H9 (cell line): ENCODE measurements around the gene GRK3. TPM values are rescaled to one million over a fixed set of nuclear protein-coding genes. Genes with fewer than 3 reads are reported as not detected.

Experiments
- DNase-seq: peaks from one replicate; pipeline ENCODE4 v3.0.0-alpha.2; 2017
- H2AFZ ChIP-seq: one replicate; pipeline ENCODE4 v1.6.1; 2013; ENCODE audit warnings: mild to moderate bottlenecking, low read length, control low read depth, moderate library complexity
- H2AK5ac ChIP-seq: 2 replicates; pipeline ENCODE4 v1.6.1; 2013; ENCODE audit warnings: low read length, control low read depth, mixed read lengths; ENCODE audit not compliant: insufficient read length
- H2BK120ac ChIP-seq: one replicate; pipeline ENCODE4 v1.6.1; 2013; ENCODE audit warnings: low read depth, mild to moderate bottlenecking, low read length, control low read depth, inconsistent platforms; ENCODE audit not compliant: poor library complexity, severe bottlenecking
- H2BK12ac ChIP-seq: 2 replicates; pipeline ENCODE4 v1.6.1; 2013; ENCODE audit warnings: low read length, control low read depth, mixed read lengths, low read depth; ENCODE audit not compliant: insufficient read length
- H2BK15ac ChIP-seq: 2 replicates; pipeline ENCODE4 v1.6.1; 2013; ENCODE audit warnings: low read depth, low read length, control low read depth
- H2BK20ac ChIP-seq: one replicate; pipeline ENCODE4 v1.6.1; 2013; ENCODE audit warnings: low read depth, mild to moderate bottlenecking, low read length, control low read depth, inconsistent platforms; ENCODE audit not compliant: poor library complexity, severe bottlenecking
- H2BK5ac ChIP-seq: 2 replicates; pipeline ENCODE4 v1.6.1; 2013; ENCODE audit warnings: low read length, control low read depth, mixed read lengths; ENCODE audit not compliant: insufficient read length
- H3K14ac ChIP-seq: 2 replicates; pipeline ENCODE4 v1.6.1; 2013; ENCODE audit warnings: low read length, control low read depth; ENCODE audit not compliant: insufficient read depth
- H3K18ac ChIP-seq: 2 replicates; pipeline ENCODE4 v1.6.1; 2013; ENCODE audit warnings: low read depth, mild to moderate bottlenecking, mixed read lengths, low read length, control low read depth; ENCODE audit not compliant: insufficient read length
- H3K23ac ChIP-seq: 2 replicates; pipeline ENCODE4 v1.6.1; 2013; ENCODE audit warnings: low read length, control low read depth, mixed read lengths, low read depth; ENCODE audit not compliant: insufficient read length
- H3K23me2 ChIP-seq: 2 replicates; pipeline ENCODE4 v1.6.1; 2013; ENCODE audit warnings: low read depth, mild to moderate bottlenecking, mixed read lengths, low read length, control low read depth; ENCODE audit not compliant: insufficient read length, poor library complexity, severe bottlenecking
- H3K27ac ChIP-seq: 2 replicates; pipeline ENCODE4 v1.5.1; 2013; ENCODE audit warnings: low read length, control low read depth, mixed read lengths, low read depth; ENCODE audit not compliant: insufficient read length
- H3K27me3 ChIP-seq: 2 replicates; pipeline ENCODE4 v1.6.1; 2013; ENCODE audit warnings: low read length, control low read depth, inconsistent platforms; ENCODE audit not compliant: insufficient read depth
- H3K4ac ChIP-seq: 2 replicates; pipeline ENCODE4 v1.6.1; 2013; ENCODE audit warnings: low read depth, mild to moderate bottlenecking, control low read depth, inconsistent platforms, low read length, moderate library complexity
- H3K4me1 ChIP-seq: 2 replicates; pipeline ENCODE4 v1.6.1; 2013; ENCODE audit warnings: low read length, control low read depth, inconsistent platforms; ENCODE audit not compliant: insufficient read depth
- H3K4me2 ChIP-seq: 2 replicates; pipeline ENCODE4 v1.6.1; 2013; ENCODE audit warnings: low read length, control low read depth, mixed read lengths; ENCODE audit not compliant: insufficient read length, insufficient read depth
- H3K56ac ChIP-seq: 2 replicates; pipeline ENCODE4 v1.6.1; 2013; ENCODE audit warnings: low read depth, mild to moderate bottlenecking, mixed read lengths, low read length, control low read depth; ENCODE audit not compliant: insufficient read length
- H3K79me1 ChIP-seq: 2 replicates; pipeline ENCODE4 v1.6.1; 2013; ENCODE audit warnings: low read depth, mild to moderate bottlenecking, moderate library complexity, low read length, control low read depth, inconsistent platforms; ENCODE audit not compliant: insufficient read depth, poor library complexity, severe bottlenecking
- H3K79me2 ChIP-seq: 2 replicates; pipeline ENCODE4 v1.6.1; 2013; ENCODE audit warnings: low read length, control low read depth, inconsistent platforms; ENCODE audit not compliant: insufficient read depth
- H3K9ac ChIP-seq: 2 replicates; pipeline ENCODE4 v1.6.1; 2013; ENCODE audit warnings: low read length, control low read depth, mixed read lengths; ENCODE audit not compliant: insufficient read length; ENCODE audit errors: extremely low read depth
- H3K9me3 ChIP-seq: one replicate; pipeline ENCODE4 v1.6.1; 2013; ENCODE audit warnings: low read depth, low read length, inconsistent platforms; ENCODE audit not compliant: control insufficient read depth
- H3T11ph ChIP-seq: one replicate; pipeline ENCODE4 v1.6.1; 2013; ENCODE audit warnings: mild to moderate bottlenecking, low read length, control low read depth, inconsistent platforms
- H4K20me1 ChIP-seq: one replicate; pipeline ENCODE4 v1.6.1; 2013; ENCODE audit not compliant: control insufficient read depth, insufficient read length, insufficient read depth
- H4K5ac ChIP-seq: 2 replicates; pipeline ENCODE4 v1.6.1; 2013; ENCODE audit warnings: low read depth, mild to moderate bottlenecking, mixed read lengths, low read length, control low read depth; ENCODE audit not compliant: insufficient read length
- H4K8ac ChIP-seq: replicated peaks from 2 replicates; pipeline ENCODE4 v1.6.1; 2013; ENCODE audit warnings: low read length, control low read depth, mixed read lengths, low read depth; ENCODE audit not compliant: insufficient read length
- H4K91ac ChIP-seq: 2 replicates; pipeline ENCODE4 v1.6.1; 2013; ENCODE audit warnings: low read depth, mild to moderate bottlenecking, moderate library complexity, mixed read lengths, low read length, control low read depth; ENCODE audit not compliant: insufficient read length
- H3K27ac Mint-ChIP-seq, 3 experiments: 2 replicates in 2 of 3; 3 replicates in 1 of 3; pipeline ENCODE4 v1.8.0; 2020 to 2021; ENCODE audit warnings: mixed read lengths in 3 of 3, mild to moderate bottlenecking in 1 of 3, moderate library complexity in 1 of 3
- H3K27me3 Mint-ChIP-seq: 2 replicates; pipeline ENCODE4 v1.8.0; 2021; ENCODE audit warnings: low read depth, mild to moderate bottlenecking, moderate library complexity, mixed read lengths
- H3K36me3 Mint-ChIP-seq, 3 experiments: 2 replicates in 2 of 3; 3 replicates in 1 of 3; pipeline ENCODE4 v1.8.0; 2020 to 2021; ENCODE audit warnings: low read depth in 3 of 3, mixed read lengths in 3 of 3; ENCODE audit not compliant: insufficient read depth in 1 of 3
- H3K4me1 Mint-ChIP-seq, 2 experiments: 2 replicates each; pipeline ENCODE4 v1.8.0; 2020; ENCODE audit warnings: mixed read lengths in 2 of 2
- H3K4me3 Mint-ChIP-seq, 2 experiments: 2 replicates in 1 of 2; 3 replicates in 1 of 2; pipeline ENCODE4 v1.8.0; 2020 to 2021; ENCODE audit warnings: mild to moderate bottlenecking in 2 of 2, mixed read lengths in 2 of 2, moderate library complexity in 1 of 2
- H3K9me3 Mint-ChIP-seq, 2 experiments: 2 replicates in 1 of 2; 3 replicates in 1 of 2; pipeline ENCODE4 v1.8.0; 2020; ENCODE audit warnings: mild to moderate bottlenecking in 2 of 2, mixed read lengths in 2 of 2, moderate library complexity in 1 of 2
- WGBS: extraction: QIAGEN DNeasy Blood & Tissue Kit; methylation state at CpG from one replicate; pipeline ENCODE4 v1.1.7; 2013; ENCODE audit warnings: missing lambda C conversion rate, low lambda C conversion rate, mixed read lengths; ENCODE audit not compliant: insufficient read length; ENCODE audit errors: extremely low coverage; 5-methylcytosine and 5-hydroxymethylcytosine counted together
- total RNA-seq: library from RNA; stranded (reverse); gene quantifications from 2 replicates; pipeline ENCODE4 v1.2.1, GENCODE V29; 2021
- TF ChIP-seq, protein P1 (sequence below): fragments of 200-600 bp; sonication (generic); conservative IDR thresholded peaks from 3 replicates; pipeline ENCODE4 v1.8.0; 2021; ENCODE audit warnings: antibody characterized with exemption, mild to moderate bottlenecking

The GRK3 gene
- total RNA-seq, 1 experiment from 2014 or later = 23.9 TPM

DNA sequence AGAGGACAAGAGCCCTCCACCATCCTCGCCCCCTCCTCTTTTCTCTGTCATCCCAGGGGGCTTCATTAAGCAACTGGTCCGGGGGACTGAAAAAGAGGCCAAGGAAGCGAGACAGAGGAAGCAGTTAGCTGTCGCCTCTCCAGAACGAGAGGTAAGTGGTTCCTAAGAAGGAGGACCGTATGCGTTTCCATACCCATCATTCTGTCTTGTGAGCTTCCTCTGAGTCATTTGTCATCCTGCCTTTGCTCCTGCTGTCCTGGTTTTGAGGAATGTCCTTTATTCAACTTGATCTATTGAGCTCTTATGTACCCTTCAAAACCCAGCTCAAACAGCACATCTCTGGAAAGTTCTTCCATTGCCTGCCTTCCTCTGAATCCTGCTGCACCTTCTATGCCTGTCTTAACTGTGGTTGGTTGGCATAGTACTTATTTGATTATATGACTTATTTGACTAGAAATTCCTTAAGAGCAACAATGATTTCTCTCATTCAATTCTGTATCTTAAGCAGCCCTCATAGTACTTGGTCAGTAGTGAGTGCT lies 198.8 kb downstream of the GRK3 start:
- Mint-ChIP-seq H3K27ac (no peak overlapping the region), H3K4me1 (no peaks in the 10 kb centered on the region), H3K27me3 (peaks cover 10% of the 10 kb centered on the region), H3K9me3 (peaks cover 7 to 8% of the 10 kb centered on the region in 2 experiments; a peak in 4 of 5 replicates), H3K36me3 (no peaks in the 10 kb centered on the region), H3K4me3 (no peak overlapping the region)
- Histone ChIP-seq H3K23me2 (no peaks in the 10 kb centered on the region), H4K5ac (no peak overlapping the region), H2AK5ac (no peak overlapping the region), H2BK5ac (no peak overlapping the region), H4K20me1 (no peaks in the 10 kb centered on the region), H4K91ac (no peak overlapping the region), H3T11ph (no peak overlapping the region), H2AFZ (no peak overlapping the region), H2BK15ac (no peak overlapping the region), H2BK20ac (no peak overlapping the region), H3K4me1 (no peaks in the 10 kb centered on the region), H3K14ac (no peak overlapping the region), H3K27me3 (no peaks in the 10 kb centered on the region), H3K18ac (no peak overlapping the region), H2BK12ac (no peak overlapping the region), H4K8ac (no peak overlapping the region), H3K56ac (no peak overlapping the region), H3K4ac (no peak overlapping the region), H3K79me1 (no peaks in the 10 kb centered on the region), H3K79me2 (no peaks in the 10 kb centered on the region), H2BK120ac (no peak overlapping the region), H3K9ac (no peak overlapping the region), H3K4me2 (no peak overlapping the region), H3K9me3 (no peaks in the 10 kb centered on the region), H3K27ac (no peak overlapping the region), H3K23ac (no peak overlapping the region)
- TF ChIP-seq, protein P1, sequence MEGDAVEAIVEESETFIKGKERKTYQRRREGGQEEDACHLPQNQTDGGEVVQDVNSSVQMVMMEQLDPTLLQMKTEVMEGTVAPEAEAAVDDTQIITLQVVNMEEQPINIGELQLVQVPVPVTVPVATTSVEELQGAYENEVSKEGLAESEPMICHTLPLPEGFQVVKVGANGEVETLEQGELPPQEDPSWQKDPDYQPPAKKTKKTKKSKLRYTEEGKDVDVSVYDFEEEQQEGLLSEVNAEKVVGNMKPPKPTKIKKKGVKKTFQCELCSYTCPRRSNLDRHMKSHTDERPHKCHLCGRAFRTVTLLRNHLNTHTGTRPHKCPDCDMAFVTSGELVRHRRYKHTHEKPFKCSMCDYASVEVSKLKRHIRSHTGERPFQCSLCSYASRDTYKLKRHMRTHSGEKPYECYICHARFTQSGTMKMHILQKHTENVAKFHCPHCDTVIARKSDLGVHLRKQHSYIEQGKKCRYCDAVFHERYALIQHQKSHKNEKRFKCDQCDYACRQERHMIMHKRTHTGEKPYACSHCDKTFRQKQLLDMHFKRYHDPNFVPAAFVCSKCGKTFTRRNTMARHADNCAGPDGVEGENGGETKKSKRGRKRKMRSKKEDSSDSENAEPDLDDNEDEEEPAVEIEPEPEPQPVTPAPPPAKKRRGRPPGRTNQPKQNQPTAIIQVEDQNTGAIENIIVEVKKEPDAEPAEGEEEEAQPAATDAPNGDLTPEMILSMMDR = no peak
- no CpG with 5 or more reads among the region's 7 CpGs for WGBS
- DNase-seq = no peak
